GM12801 (cell line): Measurements from ENCODE around the gene SYCP2L.

ENCODE experiments used
- CTCF ChIP-seq: IDR thresholded peaks from one replicate; pipeline ENCODE4 v1.5.1; 2011; ENCODE audit warnings: control low read depth; ENCODE audit not compliant: insufficient read length; ENCODE audit errors: extremely low read depth

SYCP2L gene

DNA sequence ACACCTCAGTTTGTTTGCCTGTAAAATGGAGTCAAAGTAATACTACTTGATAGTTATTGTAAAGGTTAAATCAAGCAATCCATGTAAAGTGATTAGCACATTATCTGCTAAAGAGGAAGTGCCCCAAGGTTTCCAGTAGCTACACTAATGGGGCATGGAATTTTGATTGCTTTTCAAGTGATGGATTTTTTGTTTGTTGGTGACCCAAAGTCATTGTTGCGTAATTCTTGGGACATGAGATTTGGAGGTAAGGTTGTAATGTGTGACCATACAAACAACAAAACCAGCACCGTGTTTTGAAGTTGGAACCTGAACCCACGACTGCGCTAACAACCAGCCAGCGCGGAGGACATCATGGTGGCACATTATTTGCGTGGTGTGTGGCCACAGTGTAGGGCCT, 17.2 kb downstream of the SYCP2L start:
- TF ChIP-seq CTCF: no peak

DNA sequence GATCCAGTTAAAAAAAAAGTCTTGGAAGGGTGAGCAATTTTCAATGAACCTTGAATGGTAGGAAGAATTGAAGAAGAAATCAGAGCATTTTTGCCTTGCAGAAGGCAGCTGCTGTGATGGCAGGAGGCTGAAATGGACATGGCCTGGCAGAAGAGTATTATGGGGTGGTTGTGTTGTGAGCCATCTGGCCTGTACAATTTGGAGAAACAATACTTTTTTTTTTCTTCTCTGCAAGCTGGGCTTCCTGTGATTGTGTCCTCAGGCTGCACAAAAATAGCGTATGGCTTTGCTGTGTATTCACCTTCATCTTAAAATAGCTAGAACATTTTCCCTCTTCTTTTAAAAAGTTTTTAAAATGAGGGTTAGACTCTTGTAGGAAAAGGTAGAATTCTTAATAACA, 21.4 kb downstream of the SYCP2L start:
- no peak for TF ChIP-seq CTCF

DNA sequence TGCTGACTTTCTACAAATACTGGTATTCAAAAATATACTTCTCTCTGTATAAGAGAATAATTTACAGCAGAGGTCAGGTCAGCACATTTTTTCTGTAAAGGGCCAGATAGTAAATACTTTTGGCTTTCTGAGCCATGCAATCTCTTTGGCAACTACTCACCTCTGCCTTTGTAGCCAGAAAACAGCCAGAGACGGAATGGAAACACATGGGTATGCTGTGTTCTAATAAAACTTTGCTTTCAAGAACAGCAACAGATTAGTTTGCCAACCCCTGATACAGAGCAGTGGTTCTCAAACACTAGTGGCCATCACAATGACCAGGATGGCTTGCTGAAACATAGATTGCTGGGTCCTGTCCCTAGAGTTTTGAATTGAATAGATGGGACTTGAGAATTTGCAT, 46.3 kb downstream of the SYCP2L start:
- TF ChIP-seq CTCF: no peak

GRCh38 chr6:10939840-10940239, 53.0 kb downstream of the SYCP2L start:
- no peak for TF ChIP-seq CTCF

GRCh38 chr6:10945845-10946244, 59.0 kb downstream of the SYCP2L start:
- TF ChIP-seq CTCF: no peak

DNA sequence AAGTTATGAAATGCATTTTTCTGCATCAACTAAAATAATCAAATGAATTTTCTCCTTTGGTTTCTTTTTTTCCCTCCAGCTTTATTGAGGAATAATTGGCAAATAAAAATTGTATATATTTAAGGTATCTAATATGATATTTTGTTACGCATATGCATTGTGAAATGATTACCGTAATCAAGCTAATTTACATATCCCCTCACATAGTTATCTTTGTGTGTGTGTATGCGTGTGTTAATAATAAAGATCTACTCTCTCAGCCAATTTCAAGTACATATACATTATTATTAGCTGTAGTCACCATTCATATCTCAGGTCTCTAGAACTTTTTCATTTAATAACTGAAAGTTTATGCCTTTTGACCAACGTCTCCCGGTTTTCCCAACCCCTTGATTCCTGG, 61.1 kb downstream of the SYCP2L start:
- TF ChIP-seq CTCF: no peak

- TF ChIP-seq CTCF: no peak
Measured at GRCh38 chr6:10949579-10950490, 63.0 kb downstream of the SYCP2L start.
